NB4 (cell line): Measurements from ENCODE around the gene DDX47.

Experiments
- MYC ChIP-seq: IDR thresholded peaks from 2 replicates; pipeline ENCODE4 v1.6.1; 2011; ENCODE audit warnings: low read depth, low read length
- POLR2A ChIP-seq: IDR thresholded peaks from 2 replicates; pipeline ENCODE4 v1.6.1; 2011; ENCODE audit warnings: mild to moderate bottlenecking; ENCODE audit not compliant: insufficient read length; ENCODE audit errors: extremely low read depth
- TF ChIP-seq, protein P1 (sequence below): IDR thresholded peaks from one replicate; pipeline ENCODE4 v1.5.1; 2012; ENCODE audit warnings: low read depth, low read length
- TF ChIP-seq, protein P2 (sequence below): IDR thresholded peaks from 2 replicates; pipeline ENCODE4 v1.6.1; 2011; ENCODE audit warnings: low read depth, low read length

DNA sequence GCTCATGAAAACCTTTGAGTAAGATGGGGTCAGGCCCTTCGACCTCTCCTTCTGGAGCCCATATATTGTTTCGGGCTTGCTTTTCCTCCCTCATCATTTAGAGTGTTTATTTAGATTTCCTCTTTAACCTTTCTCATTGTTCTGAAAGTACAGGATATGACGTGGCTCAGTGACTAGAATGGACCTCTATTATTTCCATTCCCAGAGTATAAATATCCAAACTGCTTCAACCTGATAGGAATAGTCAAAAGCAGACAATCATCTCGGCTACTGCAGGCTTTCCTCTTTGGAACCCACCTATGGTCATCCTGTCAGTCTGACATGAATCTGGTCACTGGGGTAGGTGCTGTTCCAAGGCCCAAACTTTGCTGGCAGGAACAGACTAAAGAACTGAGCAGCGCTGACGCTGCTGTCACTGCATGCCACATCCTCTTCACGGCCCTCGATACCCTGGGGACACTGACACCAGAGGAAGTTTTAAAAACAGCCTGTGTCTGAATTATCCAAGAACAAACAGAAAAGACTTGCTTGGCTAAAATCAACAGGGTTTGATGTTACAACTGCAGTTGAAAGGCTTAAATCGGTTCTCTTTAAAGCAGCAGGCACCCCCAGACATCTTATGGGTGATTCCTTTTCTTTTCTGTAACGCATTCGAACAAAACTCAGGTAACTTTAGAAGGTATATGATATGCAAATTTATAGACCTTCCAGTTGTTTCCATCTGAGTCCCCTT is 5.0 kb upstream of the DDX47 start:
- TF ChIP-seq, protein P1, sequence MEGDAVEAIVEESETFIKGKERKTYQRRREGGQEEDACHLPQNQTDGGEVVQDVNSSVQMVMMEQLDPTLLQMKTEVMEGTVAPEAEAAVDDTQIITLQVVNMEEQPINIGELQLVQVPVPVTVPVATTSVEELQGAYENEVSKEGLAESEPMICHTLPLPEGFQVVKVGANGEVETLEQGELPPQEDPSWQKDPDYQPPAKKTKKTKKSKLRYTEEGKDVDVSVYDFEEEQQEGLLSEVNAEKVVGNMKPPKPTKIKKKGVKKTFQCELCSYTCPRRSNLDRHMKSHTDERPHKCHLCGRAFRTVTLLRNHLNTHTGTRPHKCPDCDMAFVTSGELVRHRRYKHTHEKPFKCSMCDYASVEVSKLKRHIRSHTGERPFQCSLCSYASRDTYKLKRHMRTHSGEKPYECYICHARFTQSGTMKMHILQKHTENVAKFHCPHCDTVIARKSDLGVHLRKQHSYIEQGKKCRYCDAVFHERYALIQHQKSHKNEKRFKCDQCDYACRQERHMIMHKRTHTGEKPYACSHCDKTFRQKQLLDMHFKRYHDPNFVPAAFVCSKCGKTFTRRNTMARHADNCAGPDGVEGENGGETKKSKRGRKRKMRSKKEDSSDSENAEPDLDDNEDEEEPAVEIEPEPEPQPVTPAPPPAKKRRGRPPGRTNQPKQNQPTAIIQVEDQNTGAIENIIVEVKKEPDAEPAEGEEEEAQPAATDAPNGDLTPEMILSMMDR, result no peak
- TF ChIP-seq, protein P2, sequence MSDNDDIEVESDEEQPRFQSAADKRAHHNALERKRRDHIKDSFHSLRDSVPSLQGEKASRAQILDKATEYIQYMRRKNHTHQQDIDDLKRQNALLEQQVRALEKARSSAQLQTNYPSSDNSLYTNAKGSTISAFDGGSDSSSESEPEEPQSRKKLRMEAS, result peak; percentile 48
- no peak for TF ChIP-seq POLR2A
- peak; percentile 25; the same call in 1 of the 2 replicates for TF ChIP-seq MYC
